ENCODE results near the gene TWIST2.

Gene TWIST2

DNA sequence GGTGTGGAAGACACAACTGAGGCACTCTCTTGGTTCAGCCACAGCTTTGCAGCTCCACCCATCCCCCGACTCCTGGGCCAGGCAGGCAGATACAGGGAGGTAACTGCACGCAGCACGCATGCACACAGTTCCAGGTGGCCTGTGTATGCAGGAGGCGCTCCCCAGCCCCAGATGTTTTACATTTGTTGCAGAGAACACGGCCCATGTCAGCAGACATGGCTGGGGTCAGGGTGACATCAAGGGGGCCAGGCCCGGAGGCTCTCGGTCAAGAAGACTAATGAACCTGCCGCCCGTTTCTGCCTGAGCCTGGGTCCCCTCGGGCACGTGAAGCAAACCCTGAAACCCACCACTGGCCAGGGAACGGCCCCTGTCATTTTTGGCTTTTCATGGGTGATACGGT is 57.3 kb downstream of the TWIST2 start:
- Histone ChIP-seq H3K4me3 (ENCODE audit: low read length) (no peak overlapping the region), H4K20me1 (ENCODE audit: insufficient read depth, low read length) (no peaks in the 10 kb centered on the region), H3K27me3 (replicated peaks; ENCODE audit: insufficient read depth, low read length) (peaks cover 4% of the 10 kb centered on the region; the same call in 1 of the 2 replicates), H2AFZ (ENCODE audit: low read length) (no peak overlapping the region), H3K9me2 (replicated peaks; ENCODE audit: insufficient read depth, low read length) (no peaks in the 10 kb centered on the region), H3K79me2 (ENCODE audit: low read length) (no peaks in the 10 kb centered on the region), H3K4me1 (ENCODE audit: low read length) (no peaks in the 10 kb centered on the region), H3K9me3 (replicated peaks; ENCODE audit: insufficient read depth, low read length) (no peaks in the 10 kb centered on the region), H3K9ac (ENCODE audit: low read length) (no peak overlapping the region), H3K36me3 (replicated peaks; ENCODE audit: insufficient read depth, low read length) (no peaks in the 10 kb centered on the region), H3F3A (ENCODE audit: insufficient read depth, low read length) (no peaks in the 10 kb centered on the region), H3K27ac (ENCODE audit: low read length) (no peak overlapping the region), H3K4me2 (ENCODE audit: low read depth, low read length) (no peak overlapping the region)
- TF ChIP-seq, protein P1, sequence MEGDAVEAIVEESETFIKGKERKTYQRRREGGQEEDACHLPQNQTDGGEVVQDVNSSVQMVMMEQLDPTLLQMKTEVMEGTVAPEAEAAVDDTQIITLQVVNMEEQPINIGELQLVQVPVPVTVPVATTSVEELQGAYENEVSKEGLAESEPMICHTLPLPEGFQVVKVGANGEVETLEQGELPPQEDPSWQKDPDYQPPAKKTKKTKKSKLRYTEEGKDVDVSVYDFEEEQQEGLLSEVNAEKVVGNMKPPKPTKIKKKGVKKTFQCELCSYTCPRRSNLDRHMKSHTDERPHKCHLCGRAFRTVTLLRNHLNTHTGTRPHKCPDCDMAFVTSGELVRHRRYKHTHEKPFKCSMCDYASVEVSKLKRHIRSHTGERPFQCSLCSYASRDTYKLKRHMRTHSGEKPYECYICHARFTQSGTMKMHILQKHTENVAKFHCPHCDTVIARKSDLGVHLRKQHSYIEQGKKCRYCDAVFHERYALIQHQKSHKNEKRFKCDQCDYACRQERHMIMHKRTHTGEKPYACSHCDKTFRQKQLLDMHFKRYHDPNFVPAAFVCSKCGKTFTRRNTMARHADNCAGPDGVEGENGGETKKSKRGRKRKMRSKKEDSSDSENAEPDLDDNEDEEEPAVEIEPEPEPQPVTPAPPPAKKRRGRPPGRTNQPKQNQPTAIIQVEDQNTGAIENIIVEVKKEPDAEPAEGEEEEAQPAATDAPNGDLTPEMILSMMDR (IDR thresholded peaks at IDR 0.05; ENCODE audit: low read length), result no peak
- TF ChIP-seq EZH2 (optimal IDR thresholded peaks at IDR 0.05; ENCODE audit: low read depth, low read length), result no peak
- no peak for TF ChIP-seq EZH2phosphoT487 (IDR thresholded peaks at IDR 0.05; ENCODE audit: low read length)
- no peak for DNase-seq

DNA sequence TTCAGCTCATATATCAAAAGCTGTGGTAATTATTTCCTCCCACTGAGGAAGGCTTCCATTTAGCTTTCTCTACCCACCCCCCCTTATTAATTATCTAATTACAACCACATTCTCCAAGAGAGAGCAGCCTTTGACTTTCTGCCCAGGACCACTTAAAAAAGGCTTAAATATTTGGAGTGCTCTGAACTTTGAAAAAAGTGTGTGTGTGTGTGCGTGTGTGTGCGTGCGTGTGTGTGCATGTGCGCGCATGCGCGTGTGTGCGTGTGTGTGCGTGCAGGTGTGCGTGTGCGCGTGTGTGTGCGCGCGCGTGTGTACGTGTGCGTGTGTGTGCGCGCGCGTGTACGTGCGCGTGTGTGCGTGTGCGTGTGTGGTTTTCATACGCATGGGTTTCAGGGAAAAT is 57.8 kb downstream of the TWIST2 start:
- Histone ChIP-seq H3K4me3 (ENCODE audit: low read length) (no peak overlapping the region), H3K27ac (ENCODE audit: low read length) (no peak overlapping the region), H3K9me3 (replicated peaks; ENCODE audit: insufficient read depth, low read length) (no peaks in the 10 kb centered on the region), H3K4me1 (ENCODE audit: low read length) (no peaks in the 10 kb centered on the region), H3K9me2 (replicated peaks; ENCODE audit: insufficient read depth, low read length) (no peaks in the 10 kb centered on the region), H3K4me2 (ENCODE audit: low read depth, low read length) (no peak overlapping the region), H2AFZ (ENCODE audit: low read length) (no peak overlapping the region), H3K36me3 (replicated peaks; ENCODE audit: insufficient read depth, low read length) (no peaks in the 10 kb centered on the region), H3K9ac (ENCODE audit: low read length) (no peak overlapping the region), H4K20me1 (ENCODE audit: insufficient read depth, low read length) (no peaks in the 10 kb centered on the region), H3K79me2 (ENCODE audit: low read length) (no peaks in the 10 kb centered on the region), H3K27me3 (replicated peaks; ENCODE audit: insufficient read depth, low read length) (0 out of 2 replicates have a peak, but pooled peaks cover under 1% of the 10 kb centered on the region), H3F3A (ENCODE audit: insufficient read depth, low read length) (no peaks in the 10 kb centered on the region)
- DNase-seq, result no peak
- no peak for TF ChIP-seq EZH2 (optimal IDR thresholded peaks at IDR 0.05; ENCODE audit: low read depth, low read length)
- TF ChIP-seq, protein P1 (IDR thresholded peaks at IDR 0.05; ENCODE audit: low read length), result no peak
- TF ChIP-seq EZH2phosphoT487 (IDR thresholded peaks at IDR 0.05; ENCODE audit: low read length), result no peak

DNA sequence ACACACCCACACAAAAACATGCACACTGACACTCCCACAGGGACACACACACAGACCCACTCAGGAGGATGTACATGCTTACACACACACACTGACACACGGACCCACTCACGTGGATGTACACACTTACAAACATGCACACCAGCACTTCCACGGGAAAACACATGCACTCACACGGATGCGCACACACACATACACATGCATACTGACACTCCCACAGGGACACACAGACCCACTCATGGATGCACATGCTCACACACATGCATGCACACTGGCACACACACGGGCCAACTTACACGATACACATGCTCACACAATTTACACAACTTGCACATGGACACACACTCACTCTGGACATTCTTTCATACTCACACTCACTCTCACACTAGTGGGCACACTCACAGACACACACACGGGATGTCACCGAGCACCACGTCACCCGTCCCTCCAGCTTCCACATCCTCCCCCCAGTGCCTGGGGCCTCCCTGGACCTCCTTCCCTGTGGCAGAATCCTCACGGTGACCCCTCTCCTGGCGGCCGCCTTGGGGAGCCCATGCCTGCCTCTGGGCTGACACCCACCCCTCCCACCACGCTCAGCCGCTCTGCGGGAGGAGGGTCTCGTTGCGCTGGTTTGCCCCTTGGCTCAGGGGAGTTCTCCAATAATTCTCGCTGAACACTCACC is 58.5 kb downstream of the TWIST2 start:
- Histone ChIP-seq H3F3A (ENCODE audit: insufficient read depth, low read length) (no peaks in the 10 kb centered on the region), H3K4me3 (ENCODE audit: low read length) (no peak overlapping the region), H3K27ac (ENCODE audit: low read length) (no peak overlapping the region), H3K9ac (ENCODE audit: low read length) (no peak overlapping the region), H3K4me1 (ENCODE audit: low read length) (no peaks in the 10 kb centered on the region), H2AFZ (ENCODE audit: low read length) (no peak overlapping the region), H3K27me3 (replicated peaks; ENCODE audit: insufficient read depth, low read length) (no peaks in the 10 kb centered on the region), H3K9me3 (replicated peaks; ENCODE audit: insufficient read depth, low read length) (no peaks in the 10 kb centered on the region), H3K79me2 (ENCODE audit: low read length) (no peaks in the 10 kb centered on the region), H3K36me3 (replicated peaks; ENCODE audit: insufficient read depth, low read length) (no peaks in the 10 kb centered on the region), H4K20me1 (ENCODE audit: insufficient read depth, low read length) (no peaks in the 10 kb centered on the region), H3K9me2 (replicated peaks; ENCODE audit: insufficient read depth, low read length) (no peaks in the 10 kb centered on the region), H3K4me2 (ENCODE audit: low read depth, low read length) (no peak overlapping the region)
- DNase-seq, result no peak
- no peak for TF ChIP-seq EZH2phosphoT487 (IDR thresholded peaks at IDR 0.05; ENCODE audit: low read length)
- TF ChIP-seq EZH2 (optimal IDR thresholded peaks at IDR 0.05; ENCODE audit: low read depth, low read length), result no peak
- TF ChIP-seq, protein P1 (IDR thresholded peaks at IDR 0.05; ENCODE audit: low read length), result no peak
